HepG2 (cell line): ENCODE results near the gene MILR1. TPM values are rescaled to one million over a fixed set of nuclear protein-coding genes. Genes with fewer than 3 reads are reported as not detected.

ENCODE experiments used
- CAMTA2 ChIP-seq: sonication (generic); formaldehyde crosslinking; IDR thresholded peaks from 2 replicates; pipeline ENCODE4 v1.4.0; 2020; ENCODE audit warnings: mild to moderate bottlenecking, missing genetic modification reagents, borderline replicate concordance
- CCAR2 ChIP-seq: fragments of 200-400 bp; formaldehyde crosslinking; optimal IDR thresholded peaks from 2 replicates; pipeline ENCODE3; 2018; ENCODE audit warnings: low read depth, mild to moderate bottlenecking, low read length, moderate library complexity
- CHD2 ChIP-seq: IDR thresholded peaks from 2 replicates; pipeline ENCODE4 v1.6.1; 2011; ENCODE audit warnings: low read depth, low read length, improper control_type of control experiment
- KLF16 ChIP-seq, 2 experiments: sonication (generic) in 1 of 2; formaldehyde crosslinking in 1 of 2; IDR thresholded peaks; 2 replicates each; pipeline versions ENCODE4 v1.6.1 to v1.8.0; 2016 to 2023; ENCODE audit warnings: missing genetic modification reagents in 2 of 2, missing compliant biosample characterization in 1 of 2
- MAFG ChIP-seq: sonication (generic); formaldehyde crosslinking; IDR thresholded peaks from 2 replicates; pipeline ENCODE4 v1.5.1; 2020; ENCODE audit warnings: mild to moderate bottlenecking, missing genetic modification reagents
- MTF1 ChIP-seq: sonication (generic); formaldehyde crosslinking; IDR thresholded peaks from 2 replicates; pipeline ENCODE4 v1.5.0; 2020; ENCODE audit warnings: missing genetic modification reagents
- MYC ChIP-seq: sonication (generic); formaldehyde crosslinking; IDR thresholded peaks from 2 replicates; pipeline ENCODE4 v1.9.0; 2021; ENCODE audit warnings: missing genetic modification reagents, borderline replicate concordance
- NR2C2 ChIP-seq: sonication (generic); formaldehyde crosslinking; IDR thresholded peaks from 2 replicates; pipeline ENCODE4 v1.4.0; 2020; ENCODE audit warnings: missing genetic modification reagents, mild to moderate bottlenecking, moderate library complexity, borderline replicate concordance
- PHF8 ChIP-seq: sonication (generic); formaldehyde crosslinking; IDR thresholded peaks from 2 replicates; pipeline ENCODE4 v1.5.0; 2020; ENCODE audit warnings: missing genetic modification reagents
- RAD21 ChIP-seq: fragments of 450-650 bp; formaldehyde crosslinking; IDR thresholded peaks from 2 replicates; pipeline ENCODE4 v1.5.0; 2020; ENCODE audit warnings: mild to moderate bottlenecking
- SNAI1 ChIP-seq: sonication (generic); formaldehyde crosslinking; IDR thresholded peaks from 2 replicates; pipeline ENCODE4 v1.5.0; 2020; ENCODE audit warnings: mild to moderate bottlenecking, missing genetic modification reagents, borderline replicate concordance
- SNAPC2 ChIP-seq: sonication (generic); formaldehyde crosslinking; IDR thresholded peaks from 2 replicates; pipeline ENCODE4 v1.8.1; 2022; ENCODE audit warnings: mild to moderate bottlenecking, missing genetic modification reagents
- ZFP37 ChIP-seq: sonication (generic); formaldehyde crosslinking; IDR thresholded peaks from 2 replicates; pipeline ENCODE4 v1.4.0; 2020; ENCODE audit warnings: missing genetic modification reagents, borderline replicate concordance
- ZFP41 ChIP-seq: sonication (generic); formaldehyde crosslinking; IDR thresholded peaks from 2 replicates; pipeline ENCODE4 v1.4.0; 2020; ENCODE audit warnings: mild to moderate bottlenecking, missing genetic modification reagents, borderline replicate concordance
- ZNF234 ChIP-seq: sonication (generic); formaldehyde crosslinking; conservative IDR thresholded peaks from 2 replicates; pipeline ENCODE4 v1.5.1; 2020; ENCODE audit warnings: mild to moderate bottlenecking, missing genetic modification reagents
- ZNF572 ChIP-seq: sonication (generic); formaldehyde crosslinking; IDR thresholded peaks from 2 replicates; pipeline ENCODE4 v1.5.1; 2020; ENCODE audit warnings: mild to moderate bottlenecking, missing genetic modification reagents
- ZNF615 ChIP-seq: sonication (generic); formaldehyde crosslinking; IDR thresholded peaks from 2 replicates; pipeline ENCODE4 v1.5.0; 2020; ENCODE audit warnings: mild to moderate bottlenecking, missing genetic modification reagents, borderline replicate concordance
- polyA plus RNA-seq, 8 experiments: library from polyadenylated mRNA; depleted of rRNA in 3 of 8; stranded (reverse) in 7 of 8; unstranded in 1 of 8; fragments of >200 nt; fragmentation: Illumina TruSeq in 4 of 8; extraction: Trizol in 4 of 8; gene quantifications; 2 replicates each; pipeline versions ENCODE4 v1.2.1 to v1.2.3, GENCODE V29; 2011 to 2016; ENCODE audit warnings: low read depth in 4 of 8, missing spikeins in 1 of 8, mixed read lengths in 1 of 8; ENCODE audit not compliant: insufficient read depth in 1 of 8
- total RNA-seq, 5 experiments: library from RNA; depleted of rRNA; stranded (reverse); fragments of >200 nt; fragmentation: Illumina TruSeq; extraction: Trizol; gene quantifications; 2 replicates each; pipeline ENCODE4 v1.2.3, GENCODE V29; 2016; ENCODE audit warnings: low read depth in 1 of 5
- TF ChIP-seq, protein P1 (sequence below): sonication (generic); formaldehyde crosslinking; IDR thresholded peaks from 2 replicates; pipeline ENCODE4 v1.8.1; 2023; ENCODE audit warnings: mild to moderate bottlenecking, moderate library complexity, missing genetic modification reagents
- TF ChIP-seq, protein P2 (sequence below): sonication (generic); formaldehyde crosslinking; IDR thresholded peaks from 2 replicates; pipeline ENCODE4 v1.5.1; 2020; ENCODE audit warnings: mild to moderate bottlenecking, missing genetic modification reagents, moderate library complexity
- TF ChIP-seq, protein P3 (sequence below): IDR thresholded peaks from 2 replicates; pipeline ENCODE4 v1.6.1; 2012; ENCODE audit warnings: inconsistent platforms
- TF ChIP-seq, protein P4 (sequence below): fragments of 450-650 bp; IDR thresholded peaks from 2 replicates; pipeline ENCODE4 v1.6.1; 2017; ENCODE audit warnings: mild to moderate bottlenecking

The MILR1 gene
- total and polyA plus RNA-seq, 2 of the 13 experiments (the other 11 are each of a cell fraction or from before 2014, with no cell fraction given): 0.27 to 1.7 TPM

DNA sequence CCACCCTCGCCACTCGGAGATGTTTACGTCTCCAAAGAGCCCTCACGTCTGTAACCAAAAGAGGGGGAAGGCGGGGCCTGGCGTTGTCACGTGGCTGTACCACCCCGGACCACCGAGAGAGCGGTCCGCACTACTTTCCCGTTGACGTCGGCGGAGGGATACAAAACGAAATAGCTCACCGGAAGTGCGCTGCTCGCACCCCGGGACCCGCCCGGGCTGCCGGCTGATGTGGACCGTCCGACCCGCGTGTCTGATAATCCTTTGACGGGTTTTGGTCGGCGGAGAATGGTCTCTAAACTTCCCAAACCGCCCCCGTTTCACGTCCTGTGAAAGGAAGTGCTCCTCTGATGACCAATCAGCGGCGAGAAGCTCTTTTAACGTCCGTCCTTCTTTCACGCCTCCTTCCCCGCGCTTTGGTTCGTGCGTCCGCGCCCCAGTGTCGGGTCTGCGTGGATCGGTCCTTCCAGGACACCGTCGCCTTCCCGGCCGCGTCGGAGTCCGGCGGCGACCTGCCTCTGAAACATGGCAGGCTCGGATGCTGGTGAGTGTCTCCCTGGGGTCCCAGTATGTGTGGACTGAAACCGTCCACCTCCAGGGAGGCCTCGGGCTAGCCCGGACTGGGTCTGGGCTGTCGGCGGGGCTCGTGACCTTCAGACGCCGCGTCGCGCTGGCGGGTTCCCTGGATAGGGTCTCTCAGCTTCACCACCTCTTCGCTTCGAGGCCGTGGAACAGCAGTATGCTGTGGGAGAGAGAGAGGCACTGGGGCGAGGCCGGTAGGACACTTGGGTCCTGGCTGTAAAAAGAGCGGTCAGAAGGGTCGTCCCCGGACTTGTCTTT is 57.9 kb downstream of the MILR1 start, which contains the start of gene CEP95 (continued):
- TF ChIP-seq ZNF572 (peak; percentile 90), NR2C2 (CRISPR knock-in tag) (peak; percentile 91), MTF1 (peak; percentile 66), ZNF234 (CRISPR knock-in tag) (peak; percentile 82; the same call in 1 of the 2 replicates), ZFP41 (CRISPR knock-in tag) (0 out of 2 replicates have a peak, but pooled peaks have one; percentile 10), KLF16 (CRISPR knock-in tag; IDR thresholded peaks at IDR 0.05) (peak in 1 of 2 experiments; percentile 77; a peak in 1 of 4 replicates), ZFP37 (peak; percentile 54), ZNF615 (CRISPR knock-in tag) (peak; percentile 89; the same call in 1 of the 2 replicates), PHF8 (CRISPR knock-in tag) (peak; percentile 89), SNAPC2 (CRISPR knock-in tag) (no peak; the same call in 1 of the 2 replicates), CHD2 (peak; percentile 86), RAD21 (CRISPR knock-in tag) (0 out of 2 replicates have a peak, but pooled peaks have one; percentile 34), CAMTA2 (CRISPR knock-in tag) (peak; percentile 75; the same call in 1 of the 2 replicates), CCAR2 (peak; percentile 83), SNAI1 (CRISPR knock-in tag) (peak; percentile 66; the same call in 1 of the 2 replicates), MYC (CRISPR knock-in tag) (peak; percentile 96), MAFG (CRISPR knock-in tag) (no peak)
- TF ChIP-seq, protein P1, sequence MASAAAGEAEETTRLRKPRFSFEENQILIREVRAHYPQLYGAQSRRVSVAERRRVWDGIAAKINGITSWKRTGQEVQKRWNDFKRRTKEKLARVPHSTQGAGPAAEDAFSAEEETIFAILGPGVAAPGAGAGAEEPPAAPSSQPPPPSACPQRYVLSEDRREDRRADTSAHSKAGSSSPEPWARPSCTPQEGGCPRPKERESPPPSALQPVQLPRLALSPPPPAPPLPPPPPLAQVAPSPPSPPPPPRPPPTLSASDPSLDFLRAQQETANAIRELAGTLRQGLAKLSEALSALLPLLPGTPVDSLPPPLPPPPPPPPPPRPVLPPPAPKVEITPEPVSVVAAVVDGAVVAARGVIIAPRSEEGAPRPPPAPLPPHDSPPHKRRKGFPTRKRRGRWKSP (CRISPR knock-in tag): peak; percentile 90
- TF ChIP-seq, protein P2, sequence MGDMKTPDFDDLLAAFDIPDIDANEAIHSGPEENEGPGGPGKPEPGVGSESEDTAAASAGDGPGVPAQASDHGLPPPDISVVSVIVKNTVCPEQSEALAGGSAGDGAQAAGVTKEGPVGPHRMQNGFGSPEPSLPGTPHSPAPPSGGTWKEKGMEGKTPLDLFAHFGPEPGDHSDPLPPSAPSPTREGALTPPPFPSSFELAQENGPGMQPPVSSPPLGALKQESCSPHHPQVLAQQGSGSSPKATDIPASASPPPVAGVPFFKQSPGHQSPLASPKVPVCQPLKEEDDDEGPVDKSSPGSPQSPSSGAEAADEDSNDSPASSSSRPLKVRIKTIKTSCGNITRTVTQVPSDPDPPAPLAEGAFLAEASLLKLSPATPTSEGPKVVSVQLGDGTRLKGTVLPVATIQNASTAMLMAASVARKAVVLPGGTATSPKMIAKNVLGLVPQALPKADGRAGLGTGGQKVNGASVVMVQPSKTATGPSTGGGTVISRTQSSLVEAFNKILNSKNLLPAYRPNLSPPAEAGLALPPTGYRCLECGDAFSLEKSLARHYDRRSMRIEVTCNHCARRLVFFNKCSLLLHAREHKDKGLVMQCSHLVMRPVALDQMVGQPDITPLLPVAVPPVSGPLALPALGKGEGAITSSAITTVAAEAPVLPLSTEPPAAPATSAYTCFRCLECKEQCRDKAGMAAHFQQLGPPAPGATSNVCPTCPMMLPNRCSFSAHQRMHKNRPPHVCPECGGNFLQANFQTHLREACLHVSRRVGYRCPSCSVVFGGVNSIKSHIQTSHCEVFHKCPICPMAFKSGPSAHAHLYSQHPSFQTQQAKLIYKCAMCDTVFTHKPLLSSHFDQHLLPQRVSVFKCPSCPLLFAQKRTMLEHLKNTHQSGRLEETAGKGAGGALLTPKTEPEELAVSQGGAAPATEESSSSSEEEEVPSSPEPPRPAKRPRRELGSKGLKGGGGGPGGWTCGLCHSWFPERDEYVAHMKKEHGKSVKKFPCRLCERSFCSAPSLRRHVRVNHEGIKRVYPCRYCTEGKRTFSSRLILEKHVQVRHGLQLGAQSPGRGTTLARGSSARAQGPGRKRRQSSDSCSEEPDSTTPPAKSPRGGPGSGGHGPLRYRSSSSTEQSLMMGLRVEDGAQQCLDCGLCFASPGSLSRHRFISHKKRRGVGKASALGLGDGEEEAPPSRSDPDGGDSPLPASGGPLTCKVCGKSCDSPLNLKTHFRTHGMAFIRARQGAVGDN (CRISPR knock-in tag): peak; percentile 97
- TF ChIP-seq, protein P3, sequence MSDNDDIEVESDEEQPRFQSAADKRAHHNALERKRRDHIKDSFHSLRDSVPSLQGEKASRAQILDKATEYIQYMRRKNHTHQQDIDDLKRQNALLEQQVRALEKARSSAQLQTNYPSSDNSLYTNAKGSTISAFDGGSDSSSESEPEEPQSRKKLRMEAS: peak; percentile 93
- TF ChIP-seq, protein P4, sequence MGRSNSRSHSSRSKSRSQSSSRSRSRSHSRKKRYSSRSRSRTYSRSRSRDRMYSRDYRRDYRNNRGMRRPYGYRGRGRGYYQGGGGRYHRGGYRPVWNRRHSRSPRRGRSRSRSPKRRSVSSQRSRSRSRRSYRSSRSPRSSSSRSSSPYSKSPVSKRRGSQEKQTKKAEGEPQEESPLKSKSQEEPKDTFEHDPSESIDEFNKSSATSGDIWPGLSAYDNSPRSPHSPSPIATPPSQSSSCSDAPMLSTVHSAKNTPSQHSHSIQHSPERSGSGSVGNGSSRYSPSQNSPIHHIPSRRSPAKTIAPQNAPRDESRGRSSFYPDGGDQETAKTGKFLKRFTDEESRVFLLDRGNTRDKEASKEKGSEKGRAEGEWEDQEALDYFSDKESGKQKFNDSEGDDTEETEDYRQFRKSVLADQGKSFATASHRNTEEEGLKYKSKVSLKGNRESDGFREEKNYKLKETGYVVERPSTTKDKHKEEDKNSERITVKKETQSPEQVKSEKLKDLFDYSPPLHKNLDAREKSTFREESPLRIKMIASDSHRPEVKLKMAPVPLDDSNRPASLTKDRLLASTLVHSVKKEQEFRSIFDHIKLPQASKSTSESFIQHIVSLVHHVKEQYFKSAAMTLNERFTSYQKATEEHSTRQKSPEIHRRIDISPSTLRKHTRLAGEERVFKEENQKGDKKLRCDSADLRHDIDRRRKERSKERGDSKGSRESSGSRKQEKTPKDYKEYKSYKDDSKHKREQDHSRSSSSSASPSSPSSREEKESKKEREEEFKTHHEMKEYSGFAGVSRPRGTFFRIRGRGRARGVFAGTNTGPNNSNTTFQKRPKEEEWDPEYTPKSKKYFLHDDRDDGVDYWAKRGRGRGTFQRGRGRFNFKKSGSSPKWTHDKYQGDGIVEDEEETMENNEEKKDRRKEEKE: no peak
